Breast epithelium (tissue), 4 donors: ENCODE measurements around the gene MCRIP2. TPM values are rescaled to one million over a fixed set of nuclear protein-coding genes. Genes with fewer than 3 reads are reported as not detected.
"Not testable (repeated sequence)": the region's sequence is repeated elsewhere in the genome, so short reads cannot be mapped to it uniquely, and the experiment has no call there.

Source experiments
- DNase-seq, 2 donors: peaks; one replicate each; pipeline ENCODE4 v3.0.0-alpha.2; 2019; ENCODE audit warnings: low spot score in 2 of 2
- H3K27ac ChIP-seq, 2 donors: fragments of 200-600 bp; sonication (generic) in 1 of 2; one replicate each; pipeline ENCODE4 v1.5.1; 2016 to 2019; ENCODE audit warnings: mild to moderate bottlenecking in 1 of 2
- H3K27me3 ChIP-seq, 2 donors: fragments of 200-600 bp; sonication (generic) in 1 of 2; one replicate each; pipeline versions ENCODE4 v1.5.1 to v1.6.0; 2017 to 2019; ENCODE audit warnings: control low read depth in 1 of 2, mild to moderate bottlenecking in 1 of 2
- H3K36me3 ChIP-seq: fragments of 200-600 bp; one replicate; pipeline ENCODE4 v1.5.1; 2019
- H3K4me1 ChIP-seq, 2 donors: fragments of 200-600 bp; sonication (generic); one replicate each; pipeline ENCODE4 v1.5.1; 2016 to 2019; ENCODE audit warnings: control low read depth in 1 of 2
- H3K4me3 ChIP-seq, 3 donors: fragments of 200-600 bp; sonication (generic); 1 replicate in 2 of 3; 2 replicates in 1 of 3; pipeline ENCODE4 v1.5.1; 2016 to 2019; ENCODE audit warnings: mild to moderate bottlenecking in 3 of 3, moderate library complexity in 2 of 3
- H3K9me3 ChIP-seq, 2 donors: fragments of 200-600 bp; sonication (generic) in 1 of 2; one replicate each; pipeline ENCODE4 v1.5.1; 2016 to 2019; ENCODE audit warnings: control low read depth in 1 of 2
- CTCF ChIP-seq, 3 donors: fragments of 450-650 bp; IDR thresholded peaks; one replicate each; pipeline ENCODE4 v1.5.1; 2016 to 2017; ENCODE audit warnings: antibody characterized with exemption in 3 of 3, mild to moderate bottlenecking in 3 of 3, moderate library complexity in 3 of 3
- POLR2A ChIP-seq: fragments of 450-650 bp; IDR thresholded peaks from one replicate; pipeline ENCODE4 v1.6.1; 2016; ENCODE audit warnings: antibody characterized with exemption, mild to moderate bottlenecking, moderate library complexity
- POLR2AphosphoS5 ChIP-seq, 3 donors: sonication (generic); formaldehyde crosslinking; IDR thresholded peaks; one replicate each; pipeline ENCODE4 v1.6.1; 2017; ENCODE audit warnings: antibody characterized with exemption in 3 of 3
- intact Hi-C: fragments of 100-400 bp; cut with DNase I; formaldehyde crosslinking; loops from one replicate; pipeline ENCODE4 v1.15.1; 2023; ENCODE audit warnings: low total_unique reads
- total RNA-seq, 3 donors: library from RNA; depleted of rRNA; stranded (reverse); fragments of >200 nt; gene quantifications; one replicate each; pipeline ENCODE4 v1.1.0, GENCODE V29; 2016

The MCRIP2 gene
- total RNA-seq, 3 donors from 2014 or later: 26.8 to 39.7 (median 34.9) TPM

- H3K4me3 ChIP-seq: no peak overlapping the region
- H3K27ac ChIP-seq: no peak overlapping the region
- no peaks in the 10 kb centered on the region for H3K9me3 ChIP-seq
- TF ChIP-seq CTCF (IDR thresholded peaks at IDR 0.05) (no peak), POLR2AphosphoS5 (IDR thresholded peaks at IDR 0.05) (no peak), POLR2A (no peak)
- intact Hi-C loops: no loop called here
- H3K36me3 ChIP-seq: no peaks in the 10 kb centered on the region
- no peak for DNase-seq
- no peaks in the 10 kb centered on the region for H3K27me3 ChIP-seq
- H3K4me1 ChIP-seq: peaks cover 19 to 40% of the 10 kb centered on the region in 2 donors
Measured at GRCh38 chr16:686459-687260, 45.0 kb downstream of the MCRIP2 start.

GRCh38 chr16:687499-687898, 45.9 kb downstream of the MCRIP2 start:
- H3K4me1 ChIP-seq: peaks cover 17 to 36% of the 10 kb centered on the region in 2 donors
- no peaks in the 10 kb centered on the region for H3K9me3 ChIP-seq
- H3K27ac ChIP-seq: no peak overlapping the region
- no peaks in the 10 kb centered on the region for H3K27me3 ChIP-seq
- intact Hi-C loops: no loop called here
- DNase-seq: no peak
- H3K4me3 ChIP-seq: no peak overlapping the region
- no peaks in the 10 kb centered on the region for H3K36me3 ChIP-seq
- TF ChIP-seq POLR2A: no peak
- TF ChIP-seq POLR2AphosphoS5 (IDR thresholded peaks at IDR 0.05): no peak
- no peak for TF ChIP-seq CTCF (IDR thresholded peaks at IDR 0.05)

- Histone ChIP-seq H3K4me1 (peaks cover 24 to 34% of the 10 kb centered on the region in 2 donors), H3K27me3 (peaks cover 8 to 18% of the 10 kb centered on the region in 2 donors), H3K9me3 (no peaks in the 10 kb centered on the region), H3K36me3 (no peaks in the 10 kb centered on the region), H3K27ac (peak overlapping the region; percentile 88 to 91), H3K4me3 (peak overlapping the region; percentile 85 to 98 (median 92))
- no peak for DNase-seq
- TF ChIP-seq CTCF (IDR thresholded peaks at IDR 0.05) (no peak), POLR2A (no peak), POLR2AphosphoS5 (IDR thresholded peaks at IDR 0.05) (no peak)
- intact Hi-C loops: no loop called here
Measured at GRCh38 chr16:689175-689897, 47.7 kb downstream of the MCRIP2 start.

- H3K9me3 ChIP-seq, H3K4me3 ChIP-seq, H3K36me3 ChIP-seq, intact Hi-C loops: not testable (repeated sequence)
- Histone ChIP-seq H3K27ac (peak overlapping the region; percentile 88 to 91), H3K27me3 (peaks cover 15 to 34% of the 10 kb centered on the region in 2 donors), H3K4me1 (peaks cover 24 to 29% of the 10 kb centered on the region in 2 donors)
- peak in 1 of 2 donors; percentile 60 for DNase-seq
Measured at GRCh38 chr16:691242-691641, 49.6 kb downstream of the MCRIP2 start.

- intact Hi-C loops: no loop called here
- no peak for TF ChIP-seq CTCF (IDR thresholded peaks at IDR 0.05)
- no peak for TF ChIP-seq POLR2A
- TF ChIP-seq POLR2AphosphoS5 (IDR thresholded peaks at IDR 0.05): no peak
- Histone ChIP-seq H3K4me3 (no peak overlapping the region), H3K9me3 (no peaks in the 10 kb centered on the region), H3K36me3 (no peaks in the 10 kb centered on the region), H3K27ac (no peak overlapping the region), H3K4me1 (peaks cover 24 to 29% of the 10 kb centered on the region in 2 donors), H3K27me3 (peaks cover 15 to 39% of the 10 kb centered on the region in 2 donors)
- no peak for DNase-seq
Measured at GRCh38 chr16:692356-693108, 50.9 kb downstream of the MCRIP2 start.
